IMR-90 (cell line): ENCODE data around the gene PRKAR1B. TPM values are rescaled to one million over a fixed set of nuclear protein-coding genes. Genes with fewer than 3 reads are reported as not detected.

Experiments used
- ATAC-seq: fragments of 200-7000 bp; cut with Tn5 transposase; 2 replicates; pipeline ENCODE4 v1.9.1; 2020; ENCODE audit warnings: low read depth, mild to moderate bottlenecking, moderate library complexity
- BruUV-seq: library from RNA; stranded (reverse); fragments of 400-500 nt; replicated peaks from 2 replicates; lab custom pipeline; 2021; lab: Mats Ljungman, UMichigan
- CTCF ChIA-PET: fragments of 300-600 bp; formaldehyde crosslinking; extraction: SDS; loops from one replicate; lab custom pipeline; 2021; ENCODE audit warnings: antibody characterized with exemption; lab: Yijun Ruan, JAX
- POLR2A ChIA-PET: fragments of 300-600 bp; sonication (Branson Sonifier 250); formaldehyde crosslinking; loops from one replicate; lab custom pipeline; 2022; ENCODE audit warnings: antibody characterized with exemption; ENCODE audit not compliant: unreplicated experiment; lab: Charles Lee
- DNase-seq: peaks from one replicate; pipeline ENCODE4 v3.0.0; 2013
- H2AFZ ChIP-seq: replicated peaks from 2 replicates; pipeline ENCODE3; 2013; ENCODE audit warnings: low read length, mild to moderate bottlenecking; ENCODE audit not compliant: poor library complexity
- H2AK5ac ChIP-seq: 2 replicates; pipeline ENCODE4 v1.6.1; 2013; ENCODE audit warnings: low read depth, low read length, inconsistent platforms
- H2AK9ac ChIP-seq: replicated peaks from 2 replicates; pipeline ENCODE3; 2013; ENCODE audit warnings: mild to moderate bottlenecking, low read depth, low read length, moderate library complexity; ENCODE audit not compliant: poor library complexity
- H2BK120ac ChIP-seq: 2 replicates; pipeline ENCODE4 v1.6.1; 2013; ENCODE audit warnings: low read depth, low read length, inconsistent platforms
- H2BK15ac ChIP-seq: 3 replicates; pipeline ENCODE4 v1.6.1; 2013; ENCODE audit warnings: low read depth, low read length, inconsistent platforms
- H2BK20ac ChIP-seq: 2 replicates; pipeline ENCODE4 v1.6.1; 2013; ENCODE audit warnings: low read depth, mild to moderate bottlenecking, inconsistent platforms, low read length, moderate library complexity
- H2BK5ac ChIP-seq: 2 replicates; pipeline ENCODE4 v1.6.1; 2013; ENCODE audit warnings: mild to moderate bottlenecking, low read depth, low read length, inconsistent platforms; ENCODE audit not compliant: poor library complexity, severe bottlenecking
- H3K14ac ChIP-seq: replicated peaks from 2 replicates; pipeline ENCODE4 v1.6.1; 2013; ENCODE audit warnings: low read depth, low read length, inconsistent platforms
- H3K18ac ChIP-seq: 2 replicates; pipeline ENCODE4 v1.6.1; 2013; ENCODE audit warnings: low read depth, low read length, control low read depth
- H3K23ac ChIP-seq: 2 replicates; pipeline ENCODE4 v1.6.1; 2013; ENCODE audit warnings: low read depth, low read length, inconsistent platforms
- H3K27ac ChIP-seq: 2 replicates; pipeline ENCODE4 v1.5.1; 2013; ENCODE audit warnings: mild to moderate bottlenecking, control low read depth, low read length; ENCODE audit not compliant: insufficient read depth
- H3K27me3 ChIP-seq: 2 replicates; pipeline ENCODE4 v1.6.1; 2013; ENCODE audit warnings: low read length; ENCODE audit not compliant: control insufficient read depth, insufficient read depth
- H3K36me3 ChIP-seq: 2 replicates; pipeline ENCODE4 v1.6.1; 2013; ENCODE audit warnings: low read length, mixed read lengths; ENCODE audit not compliant: control insufficient read depth, insufficient read depth
- H3K4ac ChIP-seq: 2 replicates; pipeline ENCODE4 v1.6.1; 2013; ENCODE audit warnings: low read depth, low read length, inconsistent platforms
- H3K4me1 ChIP-seq: 2 replicates; pipeline ENCODE4 v1.6.1; 2013; ENCODE audit warnings: low read length, mixed read lengths; ENCODE audit not compliant: control insufficient read depth, insufficient read depth
- H3K4me2 ChIP-seq: 2 replicates; pipeline ENCODE4 v1.6.1; 2013; ENCODE audit warnings: low read depth, mild to moderate bottlenecking, control low read depth, low read length, moderate library complexity
- H3K4me3 ChIP-seq: 2 replicates; pipeline ENCODE4 v1.5.1; 2013; ENCODE audit warnings: low read depth, mild to moderate bottlenecking, control low read depth, low read length, moderate library complexity; ENCODE audit not compliant: insufficient read depth
- H3K56ac ChIP-seq: 2 replicates; pipeline ENCODE4 v1.6.1; 2013; ENCODE audit warnings: low read length, inconsistent platforms; ENCODE audit not compliant: insufficient read depth; ENCODE audit errors: extremely low read depth
- H3K79me1 ChIP-seq, 2 experiments: 2 replicates each; pipeline ENCODE4 v1.6.1; 2013; ENCODE audit warnings: low read length in 2 of 2, inconsistent platforms in 1 of 2, low read depth in 1 of 2
- H3K9ac ChIP-seq: 2 replicates; pipeline ENCODE4 v1.6.1; 2013; ENCODE audit warnings: low read depth, low read length, control low read depth
- H3K9me1 ChIP-seq: 2 replicates; pipeline ENCODE4 v1.6.1; 2013; ENCODE audit warnings: low read length, inconsistent platforms; ENCODE audit not compliant: insufficient read depth
- H3K9me3 ChIP-seq: 2 replicates; pipeline ENCODE4 v1.6.1; 2013; ENCODE audit warnings: low read length; ENCODE audit not compliant: control insufficient read depth, insufficient read depth
- H4K20me1 ChIP-seq: 2 replicates; pipeline ENCODE4 v1.6.1; 2013; ENCODE audit warnings: low read length, inconsistent platforms; ENCODE audit not compliant: insufficient read depth
- H4K5ac ChIP-seq: 2 replicates; pipeline ENCODE4 v1.6.1; 2013; ENCODE audit warnings: mild to moderate bottlenecking, low read depth, low read length, control low read depth
- H4K8ac ChIP-seq, 2 experiments: 2 replicates each; pipeline ENCODE4 v1.6.1; 2013; ENCODE audit warnings: low read depth in 2 of 2, low read length in 2 of 2, control low read depth in 1 of 2, inconsistent platforms in 1 of 2
- H4K91ac ChIP-seq: 2 replicates; pipeline ENCODE4 v1.6.1; 2013; ENCODE audit warnings: low read depth, low read length, inconsistent platforms; ENCODE audit not compliant: insufficient read depth
- BHLHE40 ChIP-seq: fragments of 150-350 bp; IDR thresholded peaks from 2 replicates; pipeline ENCODE4 v1.6.1; 2016; ENCODE audit warnings: mild to moderate bottlenecking, low read depth, low read length
- CEBPB ChIP-seq: IDR thresholded peaks from 2 replicates; pipeline ENCODE4 v1.6.1; 2012; ENCODE audit warnings: low read depth, low read length, improper control_type of control experiment
- CHD1 ChIP-seq: IDR thresholded peaks from 2 replicates; pipeline ENCODE4 v1.6.1; 2012; ENCODE audit warnings: low read depth, low read length, improper control_type of control experiment
- CTCF ChIP-seq: conservative IDR thresholded peaks from 2 replicates; pipeline ENCODE4 v1.5.1; 2012; ENCODE audit warnings: mild to moderate bottlenecking, low read depth, low read length, improper control_type of control experiment
- ELK1 ChIP-seq: fragments of 150-350 bp; IDR thresholded peaks from 2 replicates; pipeline ENCODE4 v1.6.1; 2016; ENCODE audit warnings: low read depth, mild to moderate bottlenecking, low read length, moderate library complexity, borderline replicate concordance
- FOS ChIP-seq: fragments of 150-350 bp; IDR thresholded peaks from 2 replicates; pipeline ENCODE4 v1.6.1; 2016; ENCODE audit warnings: low read depth, low read length
- MAFK ChIP-seq: IDR thresholded peaks from 2 replicates; pipeline ENCODE4 v1.6.1; 2012; ENCODE audit warnings: low read depth, low read length, improper control_type of control experiment
- MXI1 ChIP-seq: IDR thresholded peaks from 2 replicates; pipeline ENCODE4 v1.6.1; 2012; ENCODE audit warnings: low read depth, mild to moderate bottlenecking, low read length, moderate library complexity, borderline replicate concordance
- NFE2L2 ChIP-seq: fragments of 150-350 bp; IDR thresholded peaks from 2 replicates; pipeline ENCODE4 v1.6.1; 2016; ENCODE audit warnings: low read depth, mild to moderate bottlenecking, low read length
- POLR2A ChIP-seq: IDR thresholded peaks from 2 replicates; pipeline ENCODE4 v1.6.1; 2012; ENCODE audit warnings: mild to moderate bottlenecking, low read depth, low read length
- RAD21 ChIP-seq: IDR thresholded peaks from 2 replicates; pipeline ENCODE4 v1.6.1; 2012; ENCODE audit warnings: low read length, improper control_type of control experiment
- RCOR1 ChIP-seq: IDR thresholded peaks from 2 replicates; pipeline ENCODE4 v1.6.1; 2012; ENCODE audit warnings: mild to moderate bottlenecking, low read length, improper control_type of control experiment; ENCODE audit not compliant: insufficient replicate concordance
- RFX5 ChIP-seq: IDR thresholded peaks from 2 replicates; pipeline ENCODE4 v1.8.0; 2012; ENCODE audit warnings: low read depth, mild to moderate bottlenecking, low read length, moderate library complexity
- SMC3 ChIP-seq: fragments of 150-350 bp; IDR thresholded peaks from 2 replicates; pipeline ENCODE4 v1.6.1; 2016; ENCODE audit warnings: low read depth, mild to moderate bottlenecking, antibody characterized with exemption, low read length, moderate library complexity
- USF2 ChIP-seq: fragments of 150-350 bp; IDR thresholded peaks from 2 replicates; pipeline ENCODE4 v1.6.1; 2017; ENCODE audit warnings: mild to moderate bottlenecking, antibody characterized with exemption, low read length, low read depth
- WGBS, 2 experiments: methylation state at CpG; one replicate each; pipeline versions ENCODE4 v1.1.5 to v1.1.7; 2013; ENCODE audit warnings: missing lambda C conversion rate in 2 of 2; ENCODE audit not compliant: insufficient read length in 1 of 2; ENCODE audit errors: extremely low coverage in 2 of 2; 5-methylcytosine and 5-hydroxymethylcytosine counted together
- dilution Hi-C: fragments of 300-500 bp; cut with HindIII; formaldehyde crosslinking; loops from one replicate; pipeline ENCODE4 v1.14.3; 2018; ENCODE audit warnings: low sequenced_read_pairs; ENCODE audit not compliant: unreplicated experiment
- in situ Hi-C: fragments of 300-500 bp; cut with MboI; formaldehyde crosslinking; loops from 3 replicates; pipeline ENCODE4 v1.14.3; 2019; ENCODE audit warnings: low sequenced_read_pairs, inconsistent platforms, mixed read lengths
- intact Hi-C: fragments of 100-400 bp; cut with micrococcal nuclease; formaldehyde crosslinking; loops from 2 replicates; pipeline ENCODE4 v1.10.0; 2022
- polyA plus RNA-seq, 3 experiments: library from polyadenylated mRNA; depleted of rRNA; stranded (reverse); fragments of >200 nt; gene quantifications; 2 replicates each; pipeline ENCODE4 v1.2.3, GENCODE V29; 2012; ENCODE audit warnings: low replicate concordance in 1 of 3
- total RNA-seq: library from RNA; depleted of rRNA; stranded (reverse); fragments of >200 nt; gene quantifications from 2 replicates; pipeline ENCODE4 v1.2.3, GENCODE V29; 2012

Gene PRKAR1B
- total and polyA plus RNA-seq, 2 of the 4 experiments (the other 2 are of a cell fraction), result 15.2 to 20.2 TPM

- Histone ChIP-seq H4K20me1 (no peaks in the 10 kb centered on the region), H4K5ac (no peak overlapping the region), H3K18ac (no peak overlapping the region), H3K9me1 (no peaks in the 10 kb centered on the region), H3K36me3 (no peaks in the 10 kb centered on the region; the same call in 1 of the 2 replicates), H3K14ac (no peak overlapping the region), H3K27ac (no peak overlapping the region), H3K23ac (no peak overlapping the region), H3K4me3 (no peak overlapping the region), H2BK5ac (no peak overlapping the region), H4K8ac (no peak overlapping the region), H3K4me2 (no peak overlapping the region), H3K4ac (no peak overlapping the region), H2BK15ac (no peak overlapping the region), H3K56ac (no peak overlapping the region), H3K79me1 (no peaks in the 10 kb centered on the region), H3K4me1 (no peaks in the 10 kb centered on the region), H3K9ac (no peak overlapping the region), H3K9me3 (peaks cover 5% of the 10 kb centered on the region), H2BK120ac (no peak overlapping the region), H2AFZ (no peak overlapping the region), H2AK5ac (no peak overlapping the region), H3K27me3 (no peaks in the 10 kb centered on the region; the same call in 1 of the 2 replicates), H4K91ac (no peak overlapping the region), H2AK9ac (no peak overlapping the region), H2BK20ac (no peak overlapping the region)
- in situ Hi-C loops (no loop called here), intact Hi-C loops (no loop called here), dilution Hi-C loops (no loop called here)
- DNase-seq (no peak), ATAC-seq (no peak)
- POLR2A ChIA-PET, result no interaction called here
- CTCF ChIA-PET, result no interaction called here
- no TSS peak for BruUV-seq
- TF ChIP-seq ELK1 (no peak), RAD21 (no peak), POLR2A (no peak), USF2 (no peak), FOS (no peak), CEBPB (no peak), NFE2L2 (no peak), SMC3 (no peak), RCOR1 (no peak), MXI1 (no peak), BHLHE40 (no peak), MAFK (no peak), RFX5 (no peak), CTCF (no peak), CHD1 (no peak)
- WGBS, 2 experiments, result 97% methylated on average over 7 of the region's 17 CpGs; no CpG with 5 or more reads in 1 of the 2 experiments
Observed at GRCh38 chr7:596819-597182, 130.3 kb downstream of the PRKAR1B start.
